HL-60 (cell line): ENCODE measurements around the gene COMMD1.

Experiments
- GABPA ChIP-seq: IDR thresholded peaks from 2 replicates; pipeline ENCODE4 v1.6.1; 2012; ENCODE audit warnings: low read depth
- POLR2AphosphoS5 ChIP-seq: IDR thresholded peaks from 2 replicates; pipeline ENCODE4 v1.6.1; 2012; ENCODE audit warnings: low read depth
- TF ChIP-seq, protein P1 (sequence below): IDR thresholded peaks from one replicate; pipeline ENCODE4 v1.5.1; 2011; ENCODE audit warnings: low read length, control low read depth, inconsistent platforms; ENCODE audit not compliant: insufficient read depth
- TF ChIP-seq, protein P2 (sequence below): IDR thresholded peaks from 2 replicates; pipeline ENCODE4 v1.6.1; 2012; ENCODE audit warnings: low read depth; ENCODE audit not compliant: insufficient replicate concordance

DNA sequence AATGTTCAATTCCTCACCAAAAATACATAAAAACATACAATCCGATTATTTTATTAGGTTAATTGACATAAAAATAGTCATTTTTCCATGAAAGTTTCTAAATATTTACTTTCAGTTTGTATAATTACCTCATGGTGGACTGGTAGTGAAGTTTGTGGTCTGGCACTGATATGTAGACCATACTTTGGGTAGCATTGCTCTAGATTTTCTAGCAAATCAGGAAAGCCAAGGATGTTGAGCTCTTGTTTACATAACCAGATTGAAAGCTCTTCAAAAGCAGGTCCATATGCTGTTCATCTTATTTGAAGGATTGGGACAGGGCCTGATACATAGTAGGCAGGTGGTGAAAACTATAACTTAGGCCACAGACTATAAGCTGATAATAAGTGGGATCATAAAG is 61.8 kb downstream of the COMMD1 start:
- TF ChIP-seq POLR2AphosphoS5: no peak
- TF ChIP-seq, protein P1, sequence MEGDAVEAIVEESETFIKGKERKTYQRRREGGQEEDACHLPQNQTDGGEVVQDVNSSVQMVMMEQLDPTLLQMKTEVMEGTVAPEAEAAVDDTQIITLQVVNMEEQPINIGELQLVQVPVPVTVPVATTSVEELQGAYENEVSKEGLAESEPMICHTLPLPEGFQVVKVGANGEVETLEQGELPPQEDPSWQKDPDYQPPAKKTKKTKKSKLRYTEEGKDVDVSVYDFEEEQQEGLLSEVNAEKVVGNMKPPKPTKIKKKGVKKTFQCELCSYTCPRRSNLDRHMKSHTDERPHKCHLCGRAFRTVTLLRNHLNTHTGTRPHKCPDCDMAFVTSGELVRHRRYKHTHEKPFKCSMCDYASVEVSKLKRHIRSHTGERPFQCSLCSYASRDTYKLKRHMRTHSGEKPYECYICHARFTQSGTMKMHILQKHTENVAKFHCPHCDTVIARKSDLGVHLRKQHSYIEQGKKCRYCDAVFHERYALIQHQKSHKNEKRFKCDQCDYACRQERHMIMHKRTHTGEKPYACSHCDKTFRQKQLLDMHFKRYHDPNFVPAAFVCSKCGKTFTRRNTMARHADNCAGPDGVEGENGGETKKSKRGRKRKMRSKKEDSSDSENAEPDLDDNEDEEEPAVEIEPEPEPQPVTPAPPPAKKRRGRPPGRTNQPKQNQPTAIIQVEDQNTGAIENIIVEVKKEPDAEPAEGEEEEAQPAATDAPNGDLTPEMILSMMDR: no peak
- TF ChIP-seq, protein P2, sequence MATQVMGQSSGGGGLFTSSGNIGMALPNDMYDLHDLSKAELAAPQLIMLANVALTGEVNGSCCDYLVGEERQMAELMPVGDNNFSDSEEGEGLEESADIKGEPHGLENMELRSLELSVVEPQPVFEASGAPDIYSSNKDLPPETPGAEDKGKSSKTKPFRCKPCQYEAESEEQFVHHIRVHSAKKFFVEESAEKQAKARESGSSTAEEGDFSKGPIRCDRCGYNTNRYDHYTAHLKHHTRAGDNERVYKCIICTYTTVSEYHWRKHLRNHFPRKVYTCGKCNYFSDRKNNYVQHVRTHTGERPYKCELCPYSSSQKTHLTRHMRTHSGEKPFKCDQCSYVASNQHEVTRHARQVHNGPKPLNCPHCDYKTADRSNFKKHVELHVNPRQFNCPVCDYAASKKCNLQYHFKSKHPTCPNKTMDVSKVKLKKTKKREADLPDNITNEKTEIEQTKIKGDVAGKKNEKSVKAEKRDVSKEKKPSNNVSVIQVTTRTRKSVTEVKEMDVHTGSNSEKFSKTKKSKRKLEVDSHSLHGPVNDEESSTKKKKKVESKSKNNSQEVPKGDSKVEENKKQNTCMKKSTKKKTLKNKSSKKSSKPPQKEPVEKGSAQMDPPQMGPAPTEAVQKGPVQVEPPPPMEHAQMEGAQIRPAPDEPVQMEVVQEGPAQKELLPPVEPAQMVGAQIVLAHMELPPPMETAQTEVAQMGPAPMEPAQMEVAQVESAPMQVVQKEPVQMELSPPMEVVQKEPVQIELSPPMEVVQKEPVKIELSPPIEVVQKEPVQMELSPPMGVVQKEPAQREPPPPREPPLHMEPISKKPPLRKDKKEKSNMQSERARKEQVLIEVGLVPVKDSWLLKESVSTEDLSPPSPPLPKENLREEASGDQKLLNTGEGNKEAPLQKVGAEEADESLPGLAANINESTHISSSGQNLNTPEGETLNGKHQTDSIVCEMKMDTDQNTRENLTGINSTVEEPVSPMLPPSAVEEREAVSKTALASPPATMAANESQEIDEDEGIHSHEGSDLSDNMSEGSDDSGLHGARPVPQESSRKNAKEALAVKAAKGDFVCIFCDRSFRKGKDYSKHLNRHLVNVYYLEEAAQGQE: no peak
- no peak for TF ChIP-seq GABPA
